Motor neuron (in vitro differentiated cells): ENCODE results near the gene C16orf96. TPM values are rescaled to one million over a fixed set of nuclear protein-coding genes. Genes with fewer than 3 reads are reported as not detected.

ENCODE experiments used
- ATAC-seq, 8 experiments: fragments of 200-7000 bp; cut with Tn5 transposase; replicated peaks in 6 of 8; 2 replicates each; pipeline ENCODE4 v1.8.0; 2021; ENCODE audit warnings: mild to moderate bottlenecking in 8 of 8, moderate library complexity in 8 of 8
- H3K27ac ChIP-seq, 2 donors: fragments of 250-450 bp; sonication (Bioruptor Pico); 2 replicates each; pipeline ENCODE4 v1.9.0; 2021; ENCODE audit warnings: antibody characterized with exemption in 2 of 2, mild to moderate bottlenecking in 2 of 2, moderate library complexity in 1 of 2
- H3K4me1 ChIP-seq, 2 donors: fragments of 250-450 bp; sonication (Bioruptor Pico); replicated peaks in 1 of 2; 2 replicates each; pipeline ENCODE4 v1.6.1; 2021; ENCODE audit warnings: antibody characterized with exemption in 2 of 2, mild to moderate bottlenecking in 2 of 2, moderate library complexity in 1 of 2
- H3K4me3 ChIP-seq, 5 donors: fragments of 250-450 bp; sonication (Bioruptor Pico); 2 replicates each; pipeline ENCODE4 v1.9.0; 2021; ENCODE audit warnings: antibody characterized with exemption in 5 of 5, mild to moderate bottlenecking in 5 of 5, moderate library complexity in 4 of 5
- WGBS, 10 experiments: fragments of 450-650 bp; shearing (Covaris generic); methylation state at CpG; one replicate each; pipeline ENCODE4 v1.0.0; 2022; 5-methylcytosine and 5-hydroxymethylcytosine counted together
- in situ Hi-C, 9 experiments: fragments of 400-800 bp; cut with MboI; loops; one replicate each; pipeline ENCODE4 v1.15.0; 2021; ENCODE audit warnings: low sequenced_read_pairs in 9 of 9, low pct_unique_long_range_greater_than_20kb in 2 of 9; ENCODE audit not compliant: unreplicated experiment in 9 of 9
- total RNA-seq, 8 experiments: library from RNA; unstranded; fragments of 300-600 nt; gene quantifications; 2 replicates each; pipeline versions ENCODE4 v1.2.3 to v1.2.4, GENCODE V29; 2022

C16orf96 gene
- total RNA-seq, 8 experiments from 2014 or later: 0.10 to 1.00 (median 0.32) TPM

DNA sequence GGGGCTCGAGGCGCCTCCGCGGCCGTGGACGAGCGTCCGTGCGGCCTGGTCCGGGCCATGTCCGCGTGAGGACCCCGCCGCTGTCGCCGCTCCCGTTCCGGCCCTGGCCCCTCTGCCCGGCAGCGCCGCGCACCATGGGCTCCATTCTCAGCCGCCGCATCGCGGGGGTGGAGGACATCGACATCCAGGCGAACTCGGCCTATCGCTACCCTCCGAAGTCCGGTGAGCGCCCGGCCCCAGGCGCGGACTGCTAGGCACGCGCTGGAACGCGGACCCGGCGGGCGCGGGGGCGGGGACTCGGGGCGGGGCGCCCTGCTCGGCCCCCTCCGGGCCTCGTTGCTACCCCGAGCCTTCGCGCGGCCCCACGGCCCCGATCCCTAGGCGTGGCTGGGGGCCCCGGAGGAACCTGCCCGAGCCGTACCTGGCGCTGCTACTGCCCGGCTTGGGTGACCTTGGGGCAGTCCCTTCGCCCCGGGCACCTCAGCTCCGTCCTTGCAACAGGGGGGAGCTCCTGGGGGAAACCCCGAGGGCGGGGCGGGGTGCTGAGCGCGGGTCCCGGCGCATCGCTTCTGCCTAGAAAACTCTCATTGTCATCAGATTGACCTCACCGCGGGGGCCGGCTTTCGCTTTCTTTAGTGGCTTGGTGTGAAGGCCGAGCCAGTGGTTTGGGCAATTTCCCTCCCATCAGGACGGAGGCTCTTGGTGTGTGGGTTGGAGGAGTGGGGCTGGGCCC lies 68.9 kb downstream of the C16orf96 start:
- WGBS, 10 experiments: 0 to 1% (median 0%) methylated on average over 1 to 18 of the region's 80 CpGs; no CpG with 5 or more reads in 7 of the 10 experiments
- Histone ChIP-seq H3K4me3 (peak overlapping the region; percentile 59 to 97 (median 75)), H3K27ac (peak overlapping the region; percentile 91 to 93), H3K4me1 (peaks cover 7 to 9% of the 10 kb centered on the region in 2 donors)
- in situ Hi-C loops: no loop called here
- peak; percentile 48 to 67 (median 52) for ATAC-seq

DNA sequence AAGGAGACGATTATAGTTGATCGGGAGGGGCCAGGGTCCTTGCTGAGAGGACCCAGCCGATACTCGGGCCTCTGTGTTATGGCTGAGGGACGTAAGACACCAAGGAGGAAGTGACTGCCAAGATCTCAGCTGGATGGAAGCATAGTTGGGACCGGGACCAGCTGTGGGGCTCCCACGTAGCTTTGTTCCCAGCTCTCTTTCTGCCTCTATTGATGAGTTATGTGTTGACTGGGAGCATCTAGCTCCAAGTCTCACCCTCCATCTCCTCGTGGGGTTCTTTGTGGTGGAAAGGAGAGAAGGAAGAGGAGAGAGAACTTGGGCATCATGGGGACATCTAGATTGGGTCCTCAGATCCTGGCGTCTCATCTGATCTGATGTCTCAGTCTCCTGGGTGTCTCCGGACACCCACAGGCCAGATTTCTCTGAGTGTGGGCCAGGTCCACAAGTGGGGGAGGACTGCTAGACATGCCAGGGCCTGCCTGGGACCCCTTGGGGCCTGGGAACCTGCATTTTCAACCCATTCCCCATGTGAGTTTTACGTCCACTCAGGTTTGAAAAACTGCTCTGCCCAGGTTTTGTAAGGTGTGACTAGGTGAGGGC lies 69.5 kb downstream of the C16orf96 start:
- H3K27ac ChIP-seq: peak overlapping the region; percentile 91 to 93
- in situ Hi-C loops: no loop called here
- WGBS, 10 experiments: 0 to 7% (median 0%) methylated on average over 2 to 9 of the region's 11 CpGs; no CpG with 5 or more reads in 5 of the 10 experiments
- H3K4me3 ChIP-seq: peak overlapping the region; percentile 59 to 97 (median 75)
- peaks cover 7 to 9% of the 10 kb centered on the region in 2 donors for H3K4me1 ChIP-seq
- peak in 2 of 8 experiments; percentile 0 to 1 for ATAC-seq

DNA sequence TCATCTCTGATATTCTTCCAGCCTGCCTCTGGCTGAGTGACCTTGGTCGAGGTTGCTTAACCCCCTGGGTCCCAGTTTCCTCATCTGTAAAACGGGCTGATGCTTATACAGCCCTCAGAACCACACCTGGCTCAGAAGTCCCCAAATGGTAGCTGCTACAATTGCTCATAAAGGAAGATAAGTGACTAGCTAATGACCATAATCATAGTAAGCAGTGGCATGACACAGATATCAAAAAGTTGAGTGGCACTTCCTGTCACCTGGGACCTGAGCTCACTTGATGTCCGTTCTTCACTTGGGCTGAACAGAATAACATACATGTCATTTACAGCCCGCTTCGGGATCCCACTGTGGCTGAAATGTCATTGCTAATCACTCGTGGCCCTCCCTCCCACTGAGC lies 70.3 kb downstream of the C16orf96 start:
- in situ Hi-C loops: no loop called here
- no peak overlapping the region for H3K27ac ChIP-seq
- peak overlapping the region in 3 of 5 donors; percentile 59 to 97 (median 75) for H3K4me3 ChIP-seq
- 63 to 74% (median 67%) methylated on average over 2 to 6 of the region's 6 CpGs; no CpG with 5 or more reads in 5 of the 10 experiments for whole genome bisulfite sequencing, 10 experiments
- peaks cover 7 to 9% of the 10 kb centered on the region in 2 donors for H3K4me1 ChIP-seq
- ATAC-seq: no peak

DNA sequence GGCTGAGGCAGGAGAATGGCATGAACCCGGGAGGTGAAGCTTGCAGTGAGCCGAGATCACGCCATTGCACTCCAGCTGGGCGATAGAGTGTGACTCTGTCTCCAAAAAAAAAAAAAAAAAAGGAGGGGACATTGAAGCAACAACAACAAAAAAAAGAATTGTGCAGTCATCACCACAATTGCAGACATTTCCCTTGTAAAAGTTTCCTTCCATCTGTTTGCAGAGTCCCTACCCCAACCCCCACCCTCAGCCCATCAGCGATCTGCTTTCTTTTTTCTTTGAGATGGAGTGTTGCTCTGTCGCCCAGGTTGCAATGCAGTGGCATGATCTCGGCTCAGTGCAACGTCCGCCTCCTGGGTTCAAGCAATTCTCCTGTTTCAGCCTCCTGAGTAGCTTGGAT lies 72.1 kb downstream of the C16orf96 start:
- no peak overlapping the region for H3K4me3 ChIP-seq
- in situ Hi-C loops: no loop called here
- no peak overlapping the region for H3K27ac ChIP-seq
- no peak for ATAC-seq
- H3K4me1 ChIP-seq: peaks cover 7 to 9% of the 10 kb centered on the region in 2 donors
- WGBS, 10 experiments: 82 to 100% (median 100%) methylated on average over 1 to 7 of the region's 9 CpGs; no CpG with 5 or more reads in 1 of the 10 experiments

DNA sequence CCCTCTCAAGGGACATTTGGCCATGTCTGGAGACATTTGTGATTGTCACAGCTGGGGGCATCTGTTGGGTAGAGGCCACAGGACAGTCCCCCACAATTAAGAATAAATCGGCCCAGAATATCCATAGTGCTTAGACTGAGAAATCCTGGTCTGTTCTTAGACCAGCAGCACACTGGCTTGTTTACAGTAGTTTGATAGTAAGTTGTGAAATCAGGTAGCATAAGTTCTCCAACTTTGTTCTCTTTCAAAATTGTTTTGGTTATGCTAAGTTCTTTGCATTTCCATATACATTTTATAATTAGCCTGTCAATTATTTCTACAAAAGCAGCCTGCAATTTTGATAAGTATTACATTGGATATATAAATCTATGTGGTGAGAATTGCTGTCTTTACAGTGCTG lies 75.3 kb downstream of the C16orf96 start:
- in situ Hi-C loops: no loop called here
- Histone ChIP-seq H3K4me1 (peaks cover under 1 to 3% of the 10 kb centered on the region in 2 donors), H3K4me3 (no peak overlapping the region), H3K27ac (no peak overlapping the region)
- no peak for ATAC-seq
- 67 to 100% (median 100%) methylated on average over 1 of the region's 1 CpG; no CpG with 5 or more reads in 3 of the 10 experiments for WGBS, 10 experiments

DNA sequence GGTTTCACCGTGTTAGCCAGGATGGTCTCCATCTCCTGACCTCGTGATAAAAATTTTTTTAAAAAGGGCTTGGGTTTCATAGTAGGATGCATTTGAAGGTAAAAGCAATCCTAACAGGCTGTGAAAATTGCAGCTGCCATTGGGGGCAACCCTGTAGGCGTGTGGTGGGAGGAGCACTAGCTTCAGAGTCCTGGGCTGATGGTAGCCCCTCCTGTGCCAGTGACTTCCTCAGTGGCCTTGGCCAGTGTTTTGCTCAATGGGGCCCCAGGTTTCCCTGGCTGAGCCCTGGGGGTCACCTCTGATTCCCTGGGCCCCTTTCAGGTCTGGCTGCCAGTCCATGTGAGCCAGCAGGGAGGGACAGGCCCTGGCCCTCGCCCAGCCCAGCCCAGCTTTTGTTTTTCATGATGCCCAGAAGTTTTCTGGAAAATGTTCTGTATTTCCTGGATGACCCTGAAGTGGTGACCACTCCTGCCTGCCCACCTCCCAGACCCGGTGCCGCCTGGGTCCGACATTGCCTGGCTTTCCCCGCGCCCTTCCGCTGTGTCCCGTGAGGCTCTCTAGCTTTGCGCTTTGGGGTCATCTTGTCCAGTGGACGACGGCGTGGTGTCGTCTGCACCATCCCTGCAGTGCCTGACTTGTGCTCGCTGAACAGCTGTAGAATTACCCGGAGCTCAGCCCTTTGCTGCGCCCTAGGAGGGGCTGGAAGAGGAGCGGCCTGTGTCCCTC lies 77.9 kb downstream of the C16orf96 start:
- Histone ChIP-seq H3K4me1 (no peaks in the 10 kb centered on the region), H3K4me3 (no peak overlapping the region), H3K27ac (no peak overlapping the region)
- in situ Hi-C loops: no loop called here
- ATAC-seq: no peak
- 92 to 100% (median 100%) methylated on average over 2 to 17 of the region's 20 CpGs; no CpG with 5 or more reads in 3 of the 10 experiments for WGBS, 10 experiments

DNA sequence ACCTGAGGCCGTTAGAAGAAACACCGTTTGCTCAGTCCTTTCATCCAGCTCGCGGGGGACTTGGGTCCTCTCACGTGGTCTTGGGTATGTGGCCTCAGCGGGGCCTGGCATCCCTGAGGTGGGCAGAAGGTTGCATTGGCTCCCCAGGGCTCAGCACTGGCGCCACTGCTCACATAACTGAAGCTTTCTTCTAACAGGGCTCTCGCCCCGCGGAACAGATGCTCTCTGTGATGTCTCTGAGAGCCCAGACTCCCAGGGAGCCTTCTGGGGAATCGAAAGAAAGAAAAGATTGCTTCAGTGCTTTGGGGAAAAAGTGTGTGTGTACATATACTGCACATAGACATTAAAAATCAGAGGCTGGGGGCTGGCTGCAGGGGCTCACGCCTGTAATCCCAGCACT lies 78.6 kb downstream of the C16orf96 start:
- Histone ChIP-seq H3K27ac (no peak overlapping the region), H3K4me1 (no peaks in the 10 kb centered on the region), H3K4me3 (no peak overlapping the region)
- no peak for ATAC-seq
- 83 to 100% (median 99%) methylated on average over 1 to 7 of the region's 12 CpGs; no CpG with 5 or more reads in 4 of the 10 experiments for WGBS, 10 experiments
- in situ Hi-C loops: no loop called here

DNA sequence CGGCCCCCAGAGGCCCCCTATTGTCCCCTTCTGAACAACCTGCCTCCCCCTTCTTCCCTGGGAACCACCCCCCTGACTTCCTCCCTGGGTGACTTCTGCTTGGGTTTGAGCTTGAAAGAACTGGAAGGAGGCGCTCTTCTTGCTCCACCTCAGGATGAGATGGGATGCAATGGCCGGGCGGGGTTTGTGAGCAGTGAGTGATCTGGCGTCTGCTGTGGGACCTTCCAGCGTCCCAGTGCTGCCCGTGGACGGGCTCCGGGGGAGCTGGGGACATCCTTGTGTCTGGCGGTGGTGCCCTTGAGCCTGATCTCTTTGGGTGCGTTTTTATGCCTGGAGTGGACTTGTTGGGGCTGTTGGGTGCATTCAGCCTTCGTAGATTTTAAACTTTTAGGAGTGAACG lies 80.1 kb downstream of the C16orf96 start:
- 71 to 100% (median 89%) methylated on average over 2 to 7 of the region's 13 CpGs; no CpG with 5 or more reads in 6 of the 10 experiments for WGBS, 10 experiments
- Histone ChIP-seq H3K27ac (no peak overlapping the region), H3K4me3 (no peak overlapping the region), H3K4me1 (no peaks in the 10 kb centered on the region)
- ATAC-seq: peak in 2 of 8 experiments; percentile 21 to 38
- in situ Hi-C loops: no loop called here

DNA sequence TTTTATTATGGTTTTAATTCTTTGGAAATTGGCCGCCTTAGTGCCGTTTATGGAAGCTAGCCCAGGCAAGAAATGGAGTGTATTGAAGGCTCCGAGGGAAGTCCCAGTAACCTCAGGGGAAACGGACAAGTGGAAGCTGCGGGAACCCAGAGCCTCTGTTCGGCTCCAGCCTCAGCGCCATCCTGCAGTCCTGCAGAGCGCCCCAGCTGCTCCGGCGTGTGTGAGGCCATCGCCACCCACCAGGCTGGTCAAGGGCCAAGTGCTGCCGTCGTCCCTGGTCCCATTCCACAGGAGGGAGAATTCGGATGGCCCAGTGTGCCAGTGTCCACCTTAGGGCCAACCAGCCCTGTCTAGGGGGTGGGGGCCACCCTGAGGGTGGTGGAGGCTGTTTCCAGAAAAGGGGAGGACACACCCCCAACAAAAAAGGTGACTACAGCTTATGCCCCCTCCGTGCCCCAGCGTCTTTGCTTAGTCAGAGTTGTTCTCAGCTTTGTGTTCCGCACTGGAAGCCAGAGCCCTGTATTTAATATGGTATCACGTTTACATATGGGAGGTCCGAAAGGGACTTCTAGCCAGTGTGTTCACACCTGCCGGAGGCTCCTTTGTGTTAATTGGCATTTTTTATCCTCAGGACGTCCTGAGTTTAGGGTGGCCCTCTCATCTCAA lies 81.5 kb downstream of the C16orf96 start:
- ATAC-seq: no peak
- 36 to 100% (median 84%) methylated on average over 1 to 12 of the region's 21 CpGs; no CpG with 5 or more reads in 2 of the 10 experiments for WGBS, 10 experiments

DNA sequence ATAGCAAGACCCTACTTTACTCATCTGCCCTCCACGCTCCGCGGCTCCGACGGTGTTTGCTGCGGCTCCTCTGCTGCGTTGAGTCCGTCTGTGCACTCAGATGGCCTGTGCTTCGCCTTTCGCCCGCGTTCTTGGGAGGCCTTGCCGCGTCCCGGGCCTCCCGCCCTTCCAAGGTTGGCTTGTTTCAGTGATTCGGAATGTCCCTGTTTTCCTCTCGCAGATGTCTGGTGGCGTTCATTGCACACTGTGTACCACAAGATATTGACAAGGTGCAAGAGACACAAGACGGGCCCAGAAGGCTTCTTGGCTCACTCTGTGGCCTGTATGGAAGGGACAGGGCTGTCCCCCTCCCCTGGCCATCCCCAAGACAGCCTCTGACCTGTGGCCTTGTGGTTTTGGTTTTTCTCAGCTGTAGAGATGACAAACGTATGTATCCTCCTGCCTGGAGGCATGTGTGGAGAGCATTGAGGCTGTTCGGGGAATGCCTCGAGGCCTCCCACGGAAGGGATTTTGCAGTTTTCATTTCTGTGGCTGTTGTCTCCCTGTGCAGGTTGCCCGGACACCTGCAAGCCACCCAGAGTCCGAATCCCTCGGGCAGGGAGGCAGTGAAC lies 83.9 kb downstream of the C16orf96 start:
- Histone ChIP-seq H3K4me3 (no peak overlapping the region), H3K4me1 (no peaks in the 10 kb centered on the region), H3K27ac (no peak overlapping the region)
- in situ Hi-C loops: no loop called here
- 50 to 100% (median 88%) methylated on average over 2 to 19 of the region's 27 CpGs; no CpG with 5 or more reads in 3 of the 10 experiments for WGBS, 10 experiments
- no peak for ATAC-seq

More for the DNA sequence above, 81.5 kb downstream of the C16orf96 start:
- Histone ChIP-seq H3K4me3 (no peak overlapping the region), H3K27ac (no peak overlapping the region), H3K4me1 (no peaks in the 10 kb centered on the region)
- in situ Hi-C loops: no loop called here

DNA sequence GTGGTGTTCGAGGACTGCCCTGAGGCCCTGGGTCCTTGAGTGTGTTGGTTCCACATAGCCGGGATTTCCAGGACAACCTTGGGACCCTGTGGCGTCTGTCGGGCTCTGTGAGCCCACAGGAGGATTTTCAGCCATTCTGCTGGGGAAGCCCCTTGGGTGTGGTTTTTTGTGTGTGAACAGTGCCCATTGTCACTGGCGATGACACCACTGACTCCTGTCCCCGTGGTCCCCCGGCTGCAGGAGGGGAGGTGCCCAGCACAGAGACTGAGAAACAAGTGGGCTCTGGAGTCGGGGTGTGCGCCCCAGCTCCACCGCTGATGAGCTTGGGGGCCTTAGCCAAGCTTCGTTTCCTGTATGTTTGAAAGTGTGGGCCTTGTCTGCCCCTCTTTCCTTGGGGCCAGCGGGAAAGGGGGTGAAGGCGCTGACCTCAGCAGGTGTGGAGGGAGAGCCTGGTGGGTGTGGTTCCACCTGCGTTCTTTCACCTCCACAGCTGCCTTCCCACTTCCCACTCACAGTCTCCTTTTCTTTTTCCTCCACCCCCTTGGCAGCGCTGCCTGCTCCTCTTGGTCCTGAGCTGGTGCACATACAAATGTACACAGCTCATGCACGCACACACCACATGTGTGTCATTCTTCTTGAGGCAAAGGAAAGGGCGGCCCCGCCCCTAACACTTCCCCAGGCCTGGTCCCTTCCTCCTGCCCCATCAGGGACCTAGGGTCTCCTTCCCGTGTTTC lies 84.6 kb downstream of the C16orf96 start:
- Histone ChIP-seq H3K27ac (no peak overlapping the region), H3K4me1 (no peaks in the 10 kb centered on the region), H3K4me3 (no peak overlapping the region)
- WGBS, 10 experiments: 34 to 100% (median 88%) methylated on average over 1 to 8 of the region's 19 CpGs; no CpG with 5 or more reads in 3 of the 10 experiments
- peak in 7 of 8 experiments; percentile 26 to 87 (median 34) for ATAC-seq
- in situ Hi-C loops: no loop called here

DNA sequence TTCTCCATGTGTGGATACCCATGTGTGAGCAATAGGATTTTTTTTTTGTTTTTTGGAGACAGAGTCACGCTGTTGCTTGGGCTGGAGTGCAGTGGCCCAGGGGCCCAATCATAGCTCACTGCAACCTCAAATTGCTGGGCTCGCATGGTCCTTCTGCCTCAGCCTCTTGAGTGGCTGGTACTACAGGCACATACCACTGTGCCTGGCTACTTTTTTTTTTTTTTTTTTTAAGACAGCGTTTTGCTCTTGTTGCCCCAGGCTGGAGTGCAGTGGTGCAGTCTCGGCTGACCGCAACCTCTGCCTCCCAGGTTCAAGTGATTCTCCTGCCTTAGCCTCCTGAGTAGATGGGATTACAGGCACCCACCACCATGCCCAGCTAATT lies 85.2 kb downstream of the C16orf96 start:
- no peak overlapping the region for H3K4me3 ChIP-seq
- H3K27ac ChIP-seq: no peak overlapping the region
- 60 to 100% (median 97%) methylated on average over 1 to 5 of the region's 5 CpGs; no CpG with 5 or more reads in 4 of the 10 experiments for WGBS, 10 experiments
- in situ Hi-C loops: no loop called here
- ATAC-seq: peak in 1 of 8 experiments; percentile 17
- no peaks in the 10 kb centered on the region for H3K4me1 ChIP-seq
